Measurements from ENCODE around the gene CNTN4.

DNA sequence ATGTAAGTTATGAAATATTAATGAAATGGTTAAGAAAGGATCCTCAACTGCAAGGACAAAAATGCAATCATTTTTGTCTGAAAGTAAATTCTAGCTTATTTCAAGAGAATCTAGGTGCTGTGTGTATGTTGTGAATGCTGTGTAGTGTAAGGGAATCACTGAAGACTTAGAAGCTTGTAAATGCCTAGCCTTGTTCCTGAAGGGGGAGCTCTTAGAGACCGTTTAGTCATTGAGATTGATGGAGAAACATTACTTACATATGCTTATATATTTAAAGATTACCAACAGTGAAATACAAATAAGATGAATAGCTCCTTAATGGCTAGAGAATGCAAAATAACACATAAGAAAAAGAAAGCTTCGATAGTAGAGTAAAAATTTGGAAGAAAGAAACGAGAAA, 67.9 kb downstream of the CNTN4 start:
- TF ChIP-seq CTCF (IDR thresholded peaks at IDR 0.05 in 8 of 11, conservative IDR thresholded peaks at IDR 0.05 in 3 of 11) (no peak), POLR2A (IDR thresholded peaks at IDR 0.05) (no peak), POLR2AphosphoS5 (IDR thresholded peaks at IDR 0.05) (no peak)

Measured in spleen (tissue), 7 donors.